Ectodermal cell (in vitro differentiated cells): ENCODE measurements around the gene PIAS1.
"Not testable (repeated sequence)": the region's sequence is repeated elsewhere in the genome, so short reads cannot be mapped to it uniquely, and the experiment has no call there.

ENCODE experiments used
- H3K27ac ChIP-seq: 2 replicates; pipeline ENCODE4 v1.7.0; 2013; ENCODE audit warnings: mild to moderate bottlenecking, low read depth, low read length; ENCODE audit not compliant: insufficient read depth, poor library complexity, severe bottlenecking
- H3K27me3 ChIP-seq: 2 replicates; pipeline ENCODE4 v1.7.0; 2013; ENCODE audit warnings: mild to moderate bottlenecking, low read length; ENCODE audit not compliant: insufficient read depth, control insufficient read depth, poor library complexity, severe bottlenecking
- H3K36me3 ChIP-seq: one replicate; pipeline ENCODE4 v1.7.0; 2013; ENCODE audit warnings: low read length; ENCODE audit not compliant: control insufficient read depth, insufficient read depth
- H3K4me1 ChIP-seq: one replicate; pipeline ENCODE4 v1.7.0; 2013; ENCODE audit warnings: low read length; ENCODE audit not compliant: control insufficient read depth, insufficient read depth
- H3K4me3 ChIP-seq: 2 replicates; pipeline ENCODE4 v1.7.0; 2013; ENCODE audit warnings: low read depth, low read length, control low read depth; ENCODE audit not compliant: insufficient read depth
- H3K9me3 ChIP-seq: 2 replicates; pipeline ENCODE4 v1.7.0; 2013; ENCODE audit warnings: mild to moderate bottlenecking, low read length, moderate library complexity; ENCODE audit not compliant: control insufficient read depth
- WGBS, 2 experiments: methylation state at CpG; one replicate each; pipeline ENCODE4 v1.1.7; 2013; ENCODE audit warnings: missing lambda C conversion rate in 2 of 2; 5-methylcytosine and 5-hydroxymethylcytosine counted together

The PIAS1 gene

DNA sequence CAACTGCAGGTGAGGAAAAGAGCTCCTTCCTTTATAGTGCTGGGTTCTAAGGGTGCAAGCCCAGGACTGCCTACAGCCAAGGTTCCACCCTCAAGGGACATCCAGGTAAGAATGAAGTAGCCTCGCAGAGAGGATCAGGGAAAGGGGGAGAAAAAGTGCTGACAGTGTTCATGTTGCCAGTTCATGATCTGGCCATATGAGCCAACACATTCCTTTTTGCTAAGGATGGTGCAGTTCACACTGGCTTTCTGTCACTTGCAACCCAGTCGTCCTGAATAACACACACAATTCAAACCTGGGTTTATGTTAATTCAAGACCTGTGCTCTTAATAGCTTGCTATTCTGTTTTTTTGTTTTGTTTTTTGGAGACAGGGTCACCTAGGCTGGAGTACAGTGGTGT is 166.4 kb downstream of the PIAS1 start:
- Histone ChIP-seq H3K27ac (no peak overlapping the region), H3K27me3 (no peaks in the 10 kb centered on the region), H3K9me3 (no peaks in the 10 kb centered on the region), H3K4me1 (no peaks in the 10 kb centered on the region), H3K4me3 (no peak overlapping the region), H3K36me3 (peaks cover 27% of the 10 kb centered on the region)
- WGBS, 2 experiments: 92 to 94% methylated on average over 2 of the region's 2 CpGs

DNA sequence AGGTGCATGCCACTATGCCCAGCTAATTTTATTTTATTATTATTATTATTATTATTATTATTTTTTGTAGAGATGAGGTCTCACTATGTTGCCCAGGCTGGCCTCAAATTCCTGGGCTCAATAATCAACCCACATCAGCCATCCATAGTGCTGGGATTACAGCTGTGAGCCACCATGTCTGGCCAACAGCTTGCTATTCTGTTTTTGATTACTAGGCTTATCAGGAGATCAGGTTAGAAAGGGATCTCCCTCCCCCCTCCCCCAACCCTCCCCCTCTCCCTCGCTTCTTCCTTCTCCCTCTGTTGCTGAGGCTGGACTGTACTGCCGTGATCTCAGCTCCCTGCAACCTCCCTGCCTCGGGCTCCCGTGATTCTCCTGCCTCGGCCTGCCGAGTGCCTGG is 166.9 kb downstream of the PIAS1 start:
- H3K9me3 ChIP-seq: no peaks in the 10 kb centered on the region
- H3K27ac ChIP-seq: no peak overlapping the region
- H3K27me3 ChIP-seq: no peaks in the 10 kb centered on the region
- 94 to 96% methylated on average over 5 to 6 of the region's 6 CpGs for WGBS, 2 experiments
- H3K4me1 ChIP-seq: no peaks in the 10 kb centered on the region
- peaks cover 27% of the 10 kb centered on the region for H3K36me3 ChIP-seq
- no peak overlapping the region for H3K4me3 ChIP-seq

DNA sequence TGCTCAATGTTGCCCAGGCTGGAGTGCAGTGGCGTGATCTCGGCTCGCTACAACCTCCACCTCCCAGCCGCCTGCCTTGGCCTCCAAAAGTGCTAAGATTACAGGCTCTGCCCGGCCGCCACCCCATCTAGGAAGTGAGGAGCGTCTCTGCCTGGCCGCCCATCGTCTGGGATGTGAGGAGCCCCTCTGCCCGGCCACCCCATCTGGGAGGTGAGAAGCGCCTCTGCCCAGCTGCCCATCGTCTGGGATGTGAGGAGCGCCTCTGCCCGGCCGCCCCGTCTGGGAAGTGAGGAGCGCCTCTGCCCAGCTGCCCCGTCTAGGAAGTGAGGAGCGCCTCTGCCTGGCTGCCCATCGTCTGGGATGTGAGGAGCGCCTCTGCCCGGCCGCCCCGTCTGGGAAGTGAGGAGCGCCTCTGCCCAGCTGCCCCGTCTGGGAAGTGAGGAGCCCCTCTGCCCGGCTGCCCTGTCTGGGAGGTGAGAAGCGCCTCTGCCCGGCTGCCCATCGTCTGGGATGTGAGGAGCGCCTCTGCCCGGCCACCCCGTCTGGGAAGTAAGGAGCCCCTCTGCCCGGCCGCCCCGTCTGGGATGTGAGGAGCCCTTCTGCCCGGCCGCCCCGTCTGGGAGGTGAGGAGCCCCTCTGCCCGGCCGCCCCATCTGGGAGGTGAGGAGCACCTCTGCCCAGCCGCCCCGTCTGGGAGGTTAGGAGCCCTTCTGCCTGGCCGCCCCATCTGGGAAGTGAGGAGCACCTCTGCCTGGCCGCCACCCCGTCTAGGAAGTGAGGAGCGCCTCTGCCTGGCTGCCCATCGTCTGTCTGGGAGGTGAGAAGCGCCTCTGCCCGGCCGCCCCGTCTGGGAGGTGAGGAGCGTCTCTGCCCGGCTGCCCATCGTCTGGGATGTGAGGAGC is 167.7 kb downstream of the PIAS1 start:
- not testable (repeated sequence) for H3K4me1 ChIP-seq, H3K27ac ChIP-seq, H3K4me3 ChIP-seq, H3K9me3 ChIP-seq, H3K27me3 ChIP-seq
- WGBS, 2 experiments: 91% methylated on average over 55 of the region's 55 CpGs
- peaks cover 25% of the 10 kb centered on the region for H3K36me3 ChIP-seq

DNA sequence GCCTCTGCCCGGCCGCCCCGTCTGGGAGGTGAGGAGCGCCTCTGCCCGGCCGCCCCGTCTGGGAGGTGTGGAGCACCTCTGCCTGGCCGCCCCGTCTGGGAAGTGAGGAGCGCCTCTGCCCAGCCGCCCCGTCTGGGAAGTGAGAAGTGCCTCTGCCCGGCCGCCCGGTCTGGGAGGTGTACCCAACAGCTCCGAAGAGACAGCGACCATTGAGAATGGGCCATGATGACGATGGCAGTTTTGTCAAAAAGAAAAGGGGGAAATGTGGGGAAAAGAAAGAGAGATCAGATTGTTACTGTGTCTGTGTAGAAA is 168.3 kb downstream of the PIAS1 start:
- peaks cover 19% of the 10 kb centered on the region for H3K36me3 ChIP-seq
- H3K4me1 ChIP-seq, H3K27me3 ChIP-seq, H3K27ac ChIP-seq, H3K4me3 ChIP-seq, H3K9me3 ChIP-seq: not testable (repeated sequence)
- 90 to 93% methylated on average over 18 of the region's 18 CpGs for WGBS, 2 experiments

DNA sequence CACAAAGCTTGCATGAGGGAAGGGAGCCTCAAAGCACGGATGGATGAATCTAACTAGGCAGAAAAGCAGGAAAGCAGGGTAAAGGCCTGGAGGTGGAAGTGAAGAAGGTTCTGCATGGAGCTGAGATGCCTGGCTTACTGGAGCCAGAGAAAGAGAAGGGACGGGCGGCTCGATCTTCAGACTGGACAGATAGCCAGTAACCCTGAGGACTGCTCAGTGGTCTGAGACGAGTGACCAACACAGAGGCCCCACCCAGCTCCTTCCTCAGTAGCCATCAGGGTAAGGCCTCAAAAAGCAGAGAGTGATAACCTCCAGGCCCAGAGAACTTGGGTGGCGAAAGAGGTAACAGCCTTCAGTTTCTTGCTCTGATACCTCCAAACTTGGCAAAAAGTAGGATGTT is 169.1 kb downstream of the PIAS1 start:
- Histone ChIP-seq H3K27ac (no peak overlapping the region), H3K36me3 (peaks cover 14% of the 10 kb centered on the region), H3K27me3 (no peaks in the 10 kb centered on the region), H3K4me1 (peaks cover 6% of the 10 kb centered on the region), H3K4me3 (no peak overlapping the region), H3K9me3 (no peaks in the 10 kb centered on the region)
- 96 to 97% methylated on average over 6 of the region's 6 CpGs for WGBS, 2 experiments

DNA sequence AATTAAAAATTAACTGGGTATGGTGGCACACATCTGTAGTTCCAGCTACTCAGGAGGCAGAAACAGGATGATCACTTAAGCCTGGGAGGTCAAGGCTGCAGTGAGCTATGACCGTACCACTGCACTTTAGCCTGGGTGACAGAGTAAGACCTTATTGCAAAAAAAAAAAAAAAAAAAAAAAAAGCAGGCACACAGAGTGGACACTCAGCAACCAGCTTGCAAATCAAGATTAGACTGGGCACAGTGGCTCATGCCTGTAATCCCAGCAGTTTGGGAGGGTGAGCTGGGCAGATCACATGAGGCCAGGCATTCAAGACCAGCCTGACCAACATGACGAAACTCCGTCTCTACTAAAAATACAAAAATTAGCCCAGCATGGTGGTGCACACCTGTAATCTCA is 170.0 kb downstream of the PIAS1 start:
- 78 to 82% methylated on average over 3 of the region's 3 CpGs for WGBS, 2 experiments
- Histone ChIP-seq H3K36me3 (peaks cover 7% of the 10 kb centered on the region), H3K4me3 (no peak overlapping the region), H3K4me1 (peaks cover 6% of the 10 kb centered on the region), H3K27ac (no peak overlapping the region), H3K27me3 (no peaks in the 10 kb centered on the region), H3K9me3 (no peaks in the 10 kb centered on the region)

DNA sequence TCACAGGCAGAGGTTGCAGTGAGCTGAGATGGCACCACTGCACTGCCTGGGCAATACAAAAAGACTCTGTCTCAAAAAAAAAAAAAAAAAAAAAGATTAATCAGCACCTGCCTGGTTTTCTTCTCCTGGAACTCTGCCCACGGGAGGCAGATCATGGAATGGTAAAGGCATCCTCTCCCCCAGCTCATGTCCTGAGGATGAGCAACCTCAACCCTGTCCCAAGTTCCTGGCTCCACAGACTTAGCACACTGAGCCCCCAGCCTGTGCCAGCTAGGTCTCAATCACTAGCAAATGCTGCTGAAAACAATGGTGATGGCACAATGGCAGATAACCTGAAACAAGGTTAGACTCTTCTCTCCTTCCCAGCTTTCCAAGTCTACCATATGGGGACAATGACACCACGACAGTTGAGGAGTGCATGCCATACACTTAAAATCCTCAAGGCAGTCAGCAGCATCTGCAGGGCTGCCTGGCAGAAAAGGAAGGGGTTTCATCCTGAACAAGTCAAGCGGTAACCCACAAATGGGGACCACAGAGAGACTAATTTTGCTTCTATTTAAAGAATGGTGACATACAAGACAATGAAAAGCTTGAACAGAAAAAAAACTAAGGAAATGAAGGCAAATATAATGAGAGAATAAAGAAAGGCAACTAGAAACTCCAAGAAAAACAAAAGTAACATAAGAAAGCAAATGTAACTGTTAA is 170.6 kb downstream of the PIAS1 start:
- Histone ChIP-seq H3K4me3 (no peak overlapping the region), H3K9me3 (no peaks in the 10 kb centered on the region), H3K27ac (no peak overlapping the region), H3K36me3 (peaks cover 7% of the 10 kb centered on the region), H3K4me1 (peaks cover 6% of the 10 kb centered on the region), H3K27me3 (no peaks in the 10 kb centered on the region)
- 90 to 96% methylated on average over 3 of the region's 3 CpGs for WGBS, 2 experiments

DNA sequence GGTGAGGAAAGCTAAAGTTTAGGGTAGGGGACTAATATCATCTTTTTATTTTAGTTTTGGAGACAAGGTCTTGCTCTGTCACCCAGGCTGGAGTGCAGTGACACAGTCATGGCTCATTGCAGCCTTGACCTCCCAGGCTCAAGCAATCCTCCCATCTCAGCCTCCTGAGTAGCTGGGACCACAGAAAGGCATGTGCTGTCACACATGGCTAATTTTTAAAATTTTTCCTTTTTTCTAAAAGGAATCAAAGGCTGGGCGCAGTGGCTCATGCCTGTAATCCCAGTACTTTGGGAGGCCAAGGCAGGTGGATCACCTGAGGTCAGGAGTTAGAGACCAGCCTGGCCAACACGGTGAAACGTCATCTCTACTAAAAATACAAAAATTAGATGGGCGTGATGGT is 171.3 kb downstream of the PIAS1 start:
- not testable (repeated sequence) for H3K27ac ChIP-seq, H3K4me3 ChIP-seq, H3K9me3 ChIP-seq, H3K27me3 ChIP-seq, H3K36me3 ChIP-seq, H3K4me1 ChIP-seq
- WGBS, 2 experiments: 90% methylated on average over 4 of the region's 4 CpGs

DNA sequence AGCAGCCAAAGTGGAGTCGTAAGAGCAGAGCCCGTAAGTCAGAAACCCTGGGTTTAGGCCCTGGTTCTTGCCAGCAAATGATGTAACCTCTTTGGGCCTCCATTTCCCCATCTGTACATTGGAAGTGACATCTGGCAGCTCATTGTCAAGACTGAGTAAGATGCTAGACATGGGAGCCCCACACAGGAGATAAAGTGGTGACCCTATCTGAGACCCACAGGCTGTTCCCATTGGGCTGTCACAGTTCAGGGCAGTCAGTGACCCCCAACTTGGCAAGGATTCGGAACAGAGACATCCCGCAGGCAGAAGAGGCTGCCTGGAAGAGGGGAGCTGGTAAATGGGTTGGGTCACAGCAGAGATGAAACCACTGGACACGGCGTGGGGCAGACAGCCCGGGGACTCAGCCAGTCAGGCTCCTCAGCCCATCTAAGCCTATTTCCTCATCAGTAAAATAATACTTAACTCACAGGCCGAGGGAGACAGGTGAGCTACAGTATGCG is 173.6 kb downstream of the PIAS1 start:
- WGBS, 2 experiments: 88 to 89% methylated on average over 9 of the region's 9 CpGs
- Histone ChIP-seq H3K9me3 (no peaks in the 10 kb centered on the region), H3K27ac (no peak overlapping the region), H3K4me3 (peak overlapping the region; percentile 77), H3K27me3 (no peaks in the 10 kb centered on the region), H3K36me3 (peaks cover 7% of the 10 kb centered on the region), H3K4me1 (peaks cover 16% of the 10 kb centered on the region)

- no peak overlapping the region for H3K27ac ChIP-seq
- 40 to 43% methylated on average over 25 of the region's 25 CpGs for WGBS, 2 experiments
- H3K27me3 ChIP-seq: no peaks in the 10 kb centered on the region
- no peaks in the 10 kb centered on the region for H3K9me3 ChIP-seq
- peak overlapping the region; percentile 77 for H3K4me3 ChIP-seq
- peaks cover 5% of the 10 kb centered on the region for H3K36me3 ChIP-seq
- H3K4me1 ChIP-seq: peaks cover 16% of the 10 kb centered on the region
Measured at GRCh38 chr15:68228143-68228970, 174.2 kb downstream of the PIAS1 start.
